ENCODE results near the gene AGBL4. TPM values are rescaled to one million over a fixed set of nuclear protein-coding genes. Genes with fewer than 3 reads are reported as not detected.

The AGBL4 gene
- total and polyA plus RNA-seq, 7 donors: 0.09 to 0.36 (median 0.16) TPM; not detected in 4

- H3K27me3 ChIP-seq: no peaks in the 10 kb centered on the region
- H3K4me1 ChIP-seq: no peaks in the 10 kb centered on the region
- no peaks in the 10 kb centered on the region for H3K36me3 ChIP-seq
- no peak overlapping the region for H3K27ac ChIP-seq
- TF ChIP-seq CTCF (IDR thresholded peaks at IDR 0.05) (no peak), POLR2A (IDR thresholded peaks at IDR 0.05) (no peak), POLR2AphosphoS5 (IDR thresholded peaks at IDR 0.05) (no peak), EP300 (IDR thresholded peaks at IDR 0.05) (no peak)
- DNase-seq: no peak
- WGBS, 2 donors: 72 to 85% methylated on average over 3 of the region's 3 CpGs
- intact Hi-C loops (cut with DNase I): no loop called here
- H3K4me3 ChIP-seq: no peak overlapping the region
- H3K9me3 ChIP-seq: no peaks in the 10 kb centered on the region
Observed at GRCh38 chr1:48629867-48630266, 1393.9 kb downstream of the AGBL4 start.

DNA sequence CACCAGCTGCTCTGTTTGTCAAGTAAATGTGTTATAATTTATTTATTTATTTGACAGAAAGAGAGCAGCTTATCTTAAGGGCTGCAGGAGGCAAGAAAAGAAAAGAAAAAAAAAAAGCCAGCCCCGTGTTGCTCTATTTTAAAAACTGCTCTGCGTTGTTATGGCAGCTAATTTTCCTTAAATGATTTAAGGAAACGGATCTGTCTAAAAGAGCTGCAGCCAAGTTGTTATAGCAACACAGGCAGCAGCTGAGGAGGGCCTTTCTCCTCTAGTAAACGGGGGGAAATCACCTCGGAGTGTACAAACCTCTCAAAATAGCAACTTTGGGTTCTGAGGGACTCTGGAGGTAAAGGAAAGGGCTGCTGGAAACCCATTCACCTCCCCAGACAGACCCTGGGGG, 1396.3 kb downstream of the AGBL4 start:
- no peak for DNase-seq
- TF ChIP-seq POLR2AphosphoS5 (IDR thresholded peaks at IDR 0.05) (no peak), POLR2A (IDR thresholded peaks at IDR 0.05) (no peak), CTCF (IDR thresholded peaks at IDR 0.05) (no peak), EP300 (IDR thresholded peaks at IDR 0.05) (no peak)
- H3K9me3 ChIP-seq: no peaks in the 10 kb centered on the region
- no peaks in the 10 kb centered on the region for H3K27me3 ChIP-seq
- intact Hi-C loops (cut with DNase I): no loop called here
- no peaks in the 10 kb centered on the region for H3K4me1 ChIP-seq
- 17 to 26% methylated on average over 5 of the region's 5 CpGs for WGBS, 2 donors
- H3K36me3 ChIP-seq: no peaks in the 10 kb centered on the region
- H3K27ac ChIP-seq: no peak overlapping the region
- H3K4me3 ChIP-seq: no peak overlapping the region

DNA sequence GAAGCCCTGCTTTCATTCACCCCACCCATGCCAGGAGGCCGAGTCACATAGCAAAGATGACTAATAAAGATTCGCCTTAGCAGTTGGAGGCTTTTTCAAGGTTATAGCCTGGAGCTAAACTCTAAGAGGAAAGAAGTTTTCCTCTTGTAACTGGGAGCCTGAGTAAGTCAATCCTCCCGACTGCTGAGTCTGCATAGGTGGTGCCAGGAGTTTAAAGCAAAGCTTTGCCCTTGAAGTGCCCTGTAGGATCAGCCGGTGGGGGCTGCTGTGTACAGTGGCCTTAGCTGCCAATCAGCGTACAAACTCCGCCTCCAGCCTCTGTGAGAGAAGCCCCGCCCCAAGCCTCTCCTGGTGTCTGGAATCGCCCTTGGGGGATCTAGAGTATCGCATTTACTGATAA, 1404.2 kb downstream of the AGBL4 start:
- no peaks in the 10 kb centered on the region for H3K36me3 ChIP-seq
- H3K4me1 ChIP-seq: no peaks in the 10 kb centered on the region
- 32 to 61% methylated on average over 9 of the region's 9 CpGs for WGBS, 2 donors
- H3K27ac ChIP-seq: no peak overlapping the region
- no peaks in the 10 kb centered on the region for H3K9me3 ChIP-seq
- no peak for TF ChIP-seq POLR2A (IDR thresholded peaks at IDR 0.05)
- TF ChIP-seq EP300 (IDR thresholded peaks at IDR 0.05): no peak
- no peak for TF ChIP-seq CTCF (IDR thresholded peaks at IDR 0.05)
- TF ChIP-seq POLR2AphosphoS5 (IDR thresholded peaks at IDR 0.05): no peak
- no peak for DNase-seq
- no peaks in the 10 kb centered on the region for H3K27me3 ChIP-seq
- intact Hi-C loops (cut with DNase I): no loop called here
- H3K4me3 ChIP-seq: no peak overlapping the region

- TF ChIP-seq POLR2A (IDR thresholded peaks at IDR 0.05) (no peak), POLR2AphosphoS5 (IDR thresholded peaks at IDR 0.05) (no peak), CTCF (IDR thresholded peaks at IDR 0.05) (no peak), EP300 (IDR thresholded peaks at IDR 0.05) (no peak)
- H3K27ac ChIP-seq: no peak overlapping the region
- WGBS, 2 donors: 59 to 71% methylated on average over 3 of the region's 3 CpGs
Observed at GRCh38 chr1:48617252-48617651, 1406.5 kb downstream of the AGBL4 start.

DNA sequence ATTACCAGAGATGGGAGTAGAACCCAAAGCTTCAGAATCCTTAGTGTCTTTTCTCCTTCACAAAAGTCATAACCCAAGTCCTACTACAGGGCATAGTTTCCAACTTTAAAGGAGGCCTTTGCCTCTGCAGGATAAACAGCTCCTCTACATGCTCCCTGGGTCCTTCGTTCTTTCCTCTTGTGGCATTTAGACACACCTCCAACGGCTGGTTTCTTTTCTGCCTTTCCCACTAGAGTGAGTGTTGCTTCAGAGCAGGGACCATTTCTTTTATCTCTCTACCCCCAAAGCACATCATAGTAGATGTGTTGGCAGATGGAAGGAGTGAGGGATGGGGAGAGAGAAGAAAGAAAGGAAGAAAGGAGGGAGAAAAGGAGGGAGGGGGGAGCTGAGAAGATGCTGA, 1407.0 kb downstream of the AGBL4 start:
- intact Hi-C loops (cut with DNase I): no loop called here
- Histone ChIP-seq H3K4me1 (peaks cover 0 to 11% (median 9%) of the 10 kb centered on the region in 4 donors), H3K36me3 (no peaks in the 10 kb centered on the region), H3K27me3 (no peaks in the 10 kb centered on the region), H3K4me3 (no peak overlapping the region), H3K27ac (no peak overlapping the region), H3K9me3 (no peaks in the 10 kb centered on the region)
- no peak for DNase-seq
- WGBS, 2 donors: 39 to 41% methylated on average over 2 of the region's 2 CpGs
- TF ChIP-seq POLR2AphosphoS5 (IDR thresholded peaks at IDR 0.05): no peak
- TF ChIP-seq EP300 (IDR thresholded peaks at IDR 0.05): no peak
- no peak for TF ChIP-seq POLR2A (IDR thresholded peaks at IDR 0.05)
- TF ChIP-seq CTCF (IDR thresholded peaks at IDR 0.05): no peak

More at GRCh38 chr1:48617252-48617651, 1406.5 kb downstream of the AGBL4 start:
- DNase-seq: no peak
- Histone ChIP-seq H3K4me1 (peaks cover 0 to 5% (median 3%) of the 10 kb centered on the region in 4 donors), H3K9me3 (no peaks in the 10 kb centered on the region), H3K27me3 (no peaks in the 10 kb centered on the region), H3K36me3 (no peaks in the 10 kb centered on the region), H3K4me3 (no peak overlapping the region)
- intact Hi-C loops (cut with DNase I): no loop called here
